CD4-positive, alpha-beta T cell treated with Interleukin-21 for 1 hour (primary cell): Measurements from ENCODE around the gene NFKB1.
A peak's percentile ranks its signal among the peaks of the same experiment; 100 is the strongest.

Experiments used
- DNase-seq: peaks from one replicate; pipeline ENCODE4 v3.0.0-alpha.2; 2020

Gene NFKB1

DNA sequence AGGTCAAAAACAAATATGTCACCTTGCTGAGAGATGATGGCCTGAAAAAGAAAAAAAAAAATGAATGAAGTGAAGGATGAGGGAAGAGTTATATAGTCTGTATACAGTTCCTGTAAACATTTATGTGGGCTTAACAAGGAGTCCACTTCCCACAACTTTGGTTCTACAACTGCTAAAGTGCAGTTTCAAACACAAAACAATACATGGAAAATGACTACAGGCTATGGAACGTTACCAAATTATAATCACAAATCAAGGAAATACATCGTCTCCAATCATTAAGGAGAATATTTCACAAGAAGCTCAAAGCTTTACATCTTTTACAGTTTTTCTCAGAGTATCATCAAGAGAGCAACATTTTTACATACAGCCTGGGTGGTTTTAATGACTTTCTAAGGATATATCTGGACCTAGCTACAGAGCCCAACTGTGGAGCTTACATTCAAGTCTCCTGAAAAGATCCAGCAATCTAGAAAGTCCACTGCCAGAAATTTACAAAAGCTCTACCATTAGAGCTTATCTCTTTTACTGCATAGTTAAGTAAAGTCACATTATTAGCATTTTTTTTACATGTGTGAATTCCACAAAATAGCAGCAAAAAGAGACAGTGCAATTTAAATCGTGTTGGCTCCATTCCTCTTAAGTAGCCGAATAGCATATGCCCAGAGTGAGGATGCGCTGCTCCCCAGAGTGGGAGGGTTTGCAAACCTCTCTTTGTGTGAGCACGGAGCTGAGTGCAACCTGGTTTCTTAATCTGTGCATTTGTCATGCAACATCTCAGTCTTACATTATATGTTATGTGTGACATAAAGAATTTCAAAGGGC is 131.3 kb downstream of the NFKB1 start:
- DNase-seq = no peak

DNA sequence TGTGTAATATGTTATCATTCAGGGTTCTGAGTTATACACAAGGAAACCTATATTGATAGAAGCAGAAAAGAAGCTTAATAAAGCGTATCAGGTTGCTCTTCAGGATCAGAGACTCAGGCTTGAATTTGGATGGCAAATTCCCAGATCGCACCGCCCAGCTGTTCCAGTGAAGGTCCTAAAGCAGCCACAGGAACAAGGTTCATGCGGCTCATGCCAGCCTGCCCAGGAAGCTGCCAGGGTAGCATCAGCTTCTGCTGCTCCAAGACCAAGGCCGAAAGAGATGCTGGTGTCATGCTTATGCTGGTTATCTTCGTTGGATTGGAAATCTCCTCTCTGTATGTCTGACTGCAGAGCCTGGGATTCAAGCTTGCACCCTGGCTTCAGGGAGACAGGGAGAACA is 131.9 kb downstream of the NFKB1 start:
- no peak for DNase-seq

DNA sequence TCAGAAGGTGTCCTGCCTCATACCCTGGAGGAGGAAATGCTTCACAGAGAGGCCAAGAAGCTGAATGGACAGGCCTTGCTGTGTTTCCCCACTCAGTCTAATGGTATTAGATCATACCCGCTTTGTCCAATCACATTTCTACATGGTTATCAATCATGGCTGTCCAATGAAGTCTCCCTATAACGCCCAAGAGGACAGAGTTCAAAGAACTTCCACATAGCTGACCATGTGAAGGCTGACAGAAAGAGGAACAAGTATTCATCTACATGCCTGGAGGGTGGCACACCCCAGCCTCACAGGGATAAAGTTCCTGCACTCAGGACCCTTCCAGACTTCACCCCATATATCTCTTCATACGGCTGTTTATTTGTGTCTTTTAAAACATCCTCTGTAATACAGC is 136.2 kb downstream of the NFKB1 start:
- no peak for DNase-seq

DNA sequence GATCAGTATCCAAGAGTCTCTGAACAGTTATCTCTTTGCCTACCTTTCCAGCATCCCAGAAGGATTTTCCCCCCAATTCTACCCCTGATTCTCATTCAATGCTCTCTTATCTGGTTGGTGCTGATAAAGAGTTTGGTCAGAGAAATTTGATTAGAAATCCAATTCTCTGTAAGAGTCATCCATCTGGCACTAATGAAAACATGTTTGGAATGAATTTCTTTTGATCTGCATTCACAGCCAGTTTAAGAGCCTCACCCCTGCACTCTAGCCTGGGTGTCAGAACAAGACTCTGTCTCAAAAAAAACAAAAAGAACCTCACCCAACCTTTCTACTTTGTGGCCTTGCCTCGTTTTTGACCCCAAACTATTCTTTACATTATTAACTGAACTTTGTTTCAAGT is 137.5 kb downstream of the NFKB1 start:
- DNase-seq = no peak

DNA sequence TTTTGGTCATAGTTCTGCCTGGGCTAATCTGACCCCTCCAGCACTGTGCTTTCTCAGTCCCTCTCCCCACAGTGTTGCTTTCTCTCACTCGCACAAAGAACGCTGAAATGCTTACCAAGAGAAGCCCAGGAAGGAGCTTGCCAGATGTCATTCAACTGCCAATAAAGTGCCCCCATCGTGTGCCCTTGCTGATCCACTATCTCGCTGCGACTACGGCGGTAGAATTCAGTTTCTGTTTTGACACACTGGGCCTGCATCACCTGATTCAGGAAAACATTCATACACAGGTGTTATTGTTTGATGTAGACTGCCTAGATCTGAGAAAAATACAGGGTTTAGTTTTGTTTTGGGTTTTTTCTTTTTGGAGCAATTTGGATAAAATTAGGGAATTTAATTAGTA is 138.4 kb downstream of the NFKB1 start:
- peak; percentile 29 for DNase-seq

DNA sequence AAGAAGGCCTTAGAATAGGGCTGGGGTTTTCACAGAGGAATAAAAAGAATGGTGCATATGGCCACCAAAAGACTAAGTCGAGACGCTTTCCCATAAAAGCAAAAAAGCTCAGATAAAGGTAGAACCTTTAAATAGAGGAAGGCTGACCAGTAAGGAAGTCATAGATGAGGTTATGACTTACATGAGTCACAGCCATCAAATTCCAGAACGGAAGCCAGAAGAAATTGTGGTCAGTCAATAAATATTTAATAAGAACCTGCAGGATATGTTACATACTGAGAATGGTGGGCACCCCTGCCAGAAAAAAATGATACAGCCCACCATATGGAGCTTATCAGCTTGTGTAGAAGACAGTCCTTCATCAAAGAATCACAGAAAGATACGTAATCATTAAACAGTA is 139.5 kb downstream of the NFKB1 start:
- DNase-seq = no peak

DNA sequence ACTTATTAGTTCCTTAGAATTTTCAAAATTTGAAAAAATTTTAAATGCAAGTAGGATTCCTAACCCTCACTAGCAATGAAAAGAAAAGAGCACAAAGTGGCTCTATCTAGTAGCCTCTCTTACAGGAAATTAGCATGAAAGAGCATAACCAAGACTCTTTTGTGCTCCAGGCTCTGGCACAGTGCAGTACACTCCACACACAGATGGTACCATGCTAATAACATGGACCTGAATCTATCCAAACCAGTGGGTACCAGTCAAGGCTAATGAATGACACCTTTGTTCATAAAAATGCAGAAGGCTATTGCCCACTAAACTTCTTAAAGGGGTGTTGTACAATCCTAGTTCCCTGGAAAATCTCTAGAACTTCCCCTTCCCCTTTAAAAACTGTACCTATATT is 140.6 kb downstream of the NFKB1 start:
- no peak for DNase-seq

DNA sequence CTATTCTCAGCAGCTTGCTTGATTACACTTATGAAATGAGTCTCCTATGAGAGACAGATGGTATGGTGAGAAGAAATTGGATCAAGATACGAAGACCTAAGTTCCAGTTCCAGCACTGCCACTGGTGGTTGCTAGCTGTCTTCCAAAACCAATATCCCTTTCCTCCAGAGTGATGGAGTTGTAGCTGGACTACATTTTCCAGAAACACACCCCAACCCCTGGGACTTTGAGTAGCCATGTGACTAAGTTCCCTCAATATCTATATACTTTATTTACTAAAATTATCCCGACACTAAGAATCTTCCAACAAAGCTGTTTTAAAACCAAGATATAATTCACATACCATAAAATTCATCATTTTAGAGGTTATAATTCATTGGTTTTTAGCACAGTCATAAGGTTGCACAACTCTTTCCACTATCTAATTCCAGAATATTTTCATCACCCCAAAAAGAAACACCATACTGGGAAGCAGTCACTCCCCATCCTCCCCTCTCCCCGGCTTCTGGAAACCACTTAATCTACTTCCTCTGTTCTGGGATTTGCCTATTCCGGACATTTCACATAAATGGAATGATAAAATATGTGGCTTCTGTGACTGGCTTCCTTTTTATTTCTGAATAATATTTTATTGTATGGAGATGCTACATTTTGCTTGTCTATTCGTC is 141.6 kb downstream of the NFKB1 start:
- no peak for DNase-seq

DNA sequence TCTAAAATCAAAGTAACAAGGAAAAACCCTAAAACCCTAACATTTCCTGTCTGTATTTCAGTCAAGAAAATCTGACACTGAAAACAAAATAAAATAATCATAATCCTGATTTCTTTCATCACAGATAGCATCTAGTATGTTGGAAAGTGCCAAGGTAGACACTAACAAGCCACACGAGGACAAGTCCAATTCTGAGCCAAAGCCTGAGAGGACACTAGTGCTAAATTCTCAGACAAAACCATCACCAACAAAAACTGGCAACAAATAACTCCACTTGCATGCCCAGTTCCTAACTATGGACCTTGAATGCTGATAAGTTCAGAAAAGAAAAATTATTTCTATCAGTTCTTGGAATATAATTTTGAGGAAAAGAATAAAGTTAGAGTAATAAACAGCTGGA is 146.0 kb downstream of the NFKB1 start:
- DNase-seq = no peak

DNA sequence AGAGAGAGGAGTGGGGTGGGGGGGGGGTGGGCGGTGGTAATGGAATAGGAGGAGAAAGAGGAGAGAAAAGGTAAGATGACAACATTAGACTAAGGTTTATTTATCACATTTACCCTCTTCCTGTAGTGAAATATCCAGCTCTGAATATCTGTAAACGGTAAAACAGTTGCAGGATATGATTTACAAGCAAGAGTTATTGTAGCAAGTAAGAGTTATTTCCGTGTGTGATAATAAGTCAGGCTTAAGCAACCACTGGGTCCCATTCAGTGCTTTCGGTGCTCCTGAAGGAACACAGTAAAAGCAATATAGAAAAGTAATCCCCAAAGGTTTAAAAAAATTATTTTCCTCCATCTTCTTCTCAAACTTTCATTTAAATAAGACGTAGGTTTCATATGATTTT is 156.0 kb downstream of the NFKB1 start:
- no peak for DNase-seq

DNA sequence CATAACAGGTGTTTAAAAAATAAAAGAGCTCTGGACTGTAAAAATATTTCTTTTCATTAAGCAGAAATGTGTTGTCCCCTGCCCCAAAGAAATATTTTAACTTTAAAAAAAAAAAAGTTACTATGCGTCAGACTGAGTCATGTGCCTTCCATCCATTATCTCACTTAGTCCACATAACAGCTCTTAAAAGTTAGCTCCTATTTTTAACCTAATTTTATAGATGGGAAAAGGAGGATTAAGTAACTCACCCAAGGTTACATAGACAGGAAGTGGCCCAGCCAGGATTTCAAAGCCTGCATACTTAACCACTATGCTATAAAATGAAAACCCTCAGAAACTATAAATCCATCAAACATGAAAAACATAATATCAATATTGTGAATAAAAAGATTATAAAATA is 161.9 kb downstream of the NFKB1 start:
- no peak for DNase-seq

DNA sequence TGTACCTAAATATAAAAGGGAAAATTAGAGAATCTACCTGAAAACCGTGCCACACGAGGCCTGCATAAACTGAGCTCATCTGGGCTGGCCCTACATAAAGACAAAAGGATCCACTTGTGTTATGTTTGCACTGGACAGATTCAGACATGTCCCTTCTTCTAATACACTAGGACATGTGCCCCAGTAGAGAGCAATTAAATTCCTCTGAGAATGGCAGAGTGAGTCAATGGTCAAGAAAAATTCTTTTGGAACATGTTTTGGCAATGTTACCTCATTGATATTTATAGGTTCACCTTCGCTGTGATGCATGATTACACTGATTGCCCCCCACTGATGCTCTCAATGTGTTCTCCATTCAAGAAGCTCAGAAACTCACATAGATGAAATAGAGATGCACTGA is 164.4 kb downstream of the NFKB1 start:
- no peak for DNase-seq
